ENCODE data around the gene MLC1.

Gene MLC1

GRCh38 chr22:50057278-50058060 is 27.8 kb downstream of the MLC1 start:
- no peak for DNase-seq

DNA sequence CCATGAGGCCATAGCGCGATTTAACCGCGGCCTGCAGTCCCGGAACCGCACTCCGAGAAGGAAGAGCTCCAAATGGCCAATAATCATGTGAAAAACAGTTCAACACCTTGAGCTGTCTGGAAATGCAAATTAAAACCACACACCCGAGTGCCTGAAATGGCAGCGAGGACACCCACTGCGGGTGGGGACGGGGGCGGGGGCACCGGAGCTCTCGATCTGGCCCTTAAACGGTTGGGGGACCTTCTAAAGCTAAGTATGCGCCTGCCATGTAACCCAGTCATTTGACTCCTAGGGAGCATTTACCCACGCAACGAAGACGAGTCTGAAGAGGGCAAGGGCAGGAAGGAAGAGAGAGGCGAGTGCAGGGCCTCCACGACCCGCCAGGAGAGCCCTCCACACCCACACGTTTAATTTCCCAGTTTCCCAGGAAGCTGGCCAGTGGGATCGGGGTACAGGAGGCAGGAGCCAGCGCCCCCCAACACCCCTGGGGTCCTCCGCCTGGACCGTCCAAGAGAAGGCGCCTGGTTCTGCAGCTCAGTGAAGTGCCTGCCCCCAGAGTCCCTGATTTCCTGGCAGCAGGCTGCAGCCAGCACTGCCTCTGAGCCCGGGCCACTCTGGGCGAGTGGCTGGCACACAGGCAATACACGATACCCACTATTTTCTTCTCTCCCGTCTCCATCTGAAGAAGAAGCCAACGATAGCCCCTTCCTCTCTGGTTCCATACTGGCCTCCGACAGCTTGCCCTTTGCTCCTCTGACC is 28.8 kb downstream of the MLC1 start:
- DNase-seq = no peak

- DNase-seq = no peak
These were observed 31.4 kb downstream of the MLC1 start for GRCh38 chr22:50053861-50054260.

DNA sequence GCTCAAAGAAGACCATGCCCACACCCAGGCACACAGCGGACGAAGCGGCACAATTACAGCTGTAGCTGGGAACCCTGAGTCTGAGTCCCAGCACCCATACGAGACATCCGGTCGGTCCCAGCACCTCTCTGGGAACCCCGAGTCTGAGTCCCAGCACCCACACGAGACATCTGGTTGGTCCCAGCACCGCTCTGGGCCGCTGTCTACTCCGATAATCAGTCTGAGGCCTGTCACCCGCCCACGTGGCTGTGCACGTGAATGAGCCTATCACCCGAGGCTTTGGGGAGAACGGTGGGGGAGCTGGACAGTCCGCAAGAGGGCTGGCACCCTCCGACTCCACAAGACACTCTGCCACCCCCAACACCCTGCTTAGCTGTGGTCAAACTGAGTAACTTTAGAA is 33.3 kb downstream of the MLC1 start:
- no peak for DNase-seq

DNA sequence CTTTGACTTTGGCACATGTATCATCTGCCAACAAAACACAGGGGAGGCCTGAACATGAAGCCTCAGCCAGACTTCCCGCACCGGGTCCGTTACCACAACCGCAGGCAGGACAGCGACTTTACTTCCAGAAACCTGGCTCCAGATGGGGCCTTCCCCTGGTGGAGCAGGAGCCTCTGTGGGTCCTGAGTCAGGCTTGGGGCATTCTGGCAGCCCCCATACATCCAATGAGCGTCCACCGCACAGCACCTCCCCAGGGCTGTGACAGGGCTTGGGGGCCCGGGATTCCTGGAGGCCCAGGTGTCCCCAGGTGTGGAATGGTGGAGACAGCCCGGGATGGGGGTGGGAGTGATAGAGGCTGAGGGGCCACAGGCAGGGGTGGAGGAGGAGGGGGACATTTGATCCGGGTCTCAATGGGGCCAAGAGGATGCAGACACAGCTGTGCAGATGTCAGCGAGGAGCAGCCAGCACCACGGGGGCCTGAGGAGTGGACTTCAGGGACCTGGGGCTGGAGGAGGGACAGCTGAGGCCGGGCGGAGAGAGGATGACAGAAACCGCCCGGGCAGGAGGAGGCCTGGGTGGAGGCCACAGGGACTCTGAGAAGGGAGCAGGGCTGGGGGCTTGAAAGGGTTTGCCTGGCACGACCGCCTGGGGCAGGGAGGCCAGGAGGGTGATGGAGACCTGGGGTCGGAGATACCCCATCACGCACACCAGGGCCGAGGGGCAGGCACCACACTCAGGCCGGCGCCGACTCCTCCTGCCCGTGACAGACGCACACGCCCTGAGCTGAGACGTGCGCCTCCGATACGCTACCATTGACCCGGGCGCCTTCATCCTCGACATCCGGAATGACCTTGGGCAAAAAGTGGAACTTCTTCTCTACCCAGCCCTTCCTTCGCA is 35.7 kb downstream of the MLC1 start:
- no peak for DNase-seq

- no peak for DNase-seq
These were observed 36.4 kb downstream of the MLC1 start for GRCh38 chr22:50048836-50049235.

DNA sequence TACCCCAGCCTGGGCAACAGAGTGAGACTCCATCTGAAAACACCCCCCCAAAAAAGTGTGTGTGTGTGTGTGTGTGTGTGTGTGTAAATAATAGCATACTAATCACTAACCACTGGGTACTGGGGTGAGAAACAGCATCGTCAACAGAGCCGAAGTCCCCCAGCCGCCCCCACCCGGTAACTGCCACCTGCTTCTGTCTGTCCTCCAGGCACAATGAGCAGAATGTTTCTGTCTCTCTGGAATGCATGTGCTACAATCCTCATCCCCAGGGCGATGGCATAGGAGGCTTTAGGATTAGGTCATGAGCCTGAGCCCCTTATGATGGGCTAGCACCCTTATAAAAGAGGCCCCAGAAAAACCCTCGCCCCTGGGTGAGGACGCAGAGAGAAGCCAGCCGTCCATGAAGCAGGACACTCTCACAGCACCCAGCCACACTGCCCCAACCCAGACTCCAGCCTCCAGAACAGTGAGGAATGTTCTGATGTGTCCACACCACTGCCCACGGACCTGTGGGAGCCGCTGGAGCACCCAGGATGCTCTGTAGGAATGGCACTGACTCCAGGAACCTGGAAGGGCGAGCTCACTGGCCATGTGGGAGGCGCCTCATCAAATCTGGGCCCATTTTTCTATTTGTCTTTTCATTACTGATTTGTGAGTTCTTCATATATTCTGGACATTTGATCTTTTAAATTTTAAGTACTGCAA is 37.0 kb downstream of the MLC1 start:
- no peak for DNase-seq

DNA sequence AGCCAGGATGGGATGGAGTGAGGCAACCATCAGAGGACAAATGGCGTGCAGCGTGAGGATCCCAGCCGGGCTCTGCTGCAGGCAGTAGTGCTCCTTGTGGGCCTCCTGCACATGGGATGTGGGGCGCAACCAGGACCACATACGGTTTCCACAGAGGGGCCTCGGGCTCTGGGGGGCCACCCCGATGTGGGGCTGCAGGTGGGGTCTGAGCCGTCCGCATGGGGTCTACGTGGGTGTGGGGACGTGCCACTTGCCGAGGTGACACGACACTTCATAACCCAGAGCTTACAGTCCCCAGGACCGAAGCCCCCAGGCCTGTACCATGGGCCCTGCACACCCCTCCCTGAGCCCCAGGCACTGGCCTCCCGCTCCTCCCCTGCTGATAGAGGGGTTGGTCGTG is 37.9 kb downstream of the MLC1 start:
- no peak for DNase-seq

DNA sequence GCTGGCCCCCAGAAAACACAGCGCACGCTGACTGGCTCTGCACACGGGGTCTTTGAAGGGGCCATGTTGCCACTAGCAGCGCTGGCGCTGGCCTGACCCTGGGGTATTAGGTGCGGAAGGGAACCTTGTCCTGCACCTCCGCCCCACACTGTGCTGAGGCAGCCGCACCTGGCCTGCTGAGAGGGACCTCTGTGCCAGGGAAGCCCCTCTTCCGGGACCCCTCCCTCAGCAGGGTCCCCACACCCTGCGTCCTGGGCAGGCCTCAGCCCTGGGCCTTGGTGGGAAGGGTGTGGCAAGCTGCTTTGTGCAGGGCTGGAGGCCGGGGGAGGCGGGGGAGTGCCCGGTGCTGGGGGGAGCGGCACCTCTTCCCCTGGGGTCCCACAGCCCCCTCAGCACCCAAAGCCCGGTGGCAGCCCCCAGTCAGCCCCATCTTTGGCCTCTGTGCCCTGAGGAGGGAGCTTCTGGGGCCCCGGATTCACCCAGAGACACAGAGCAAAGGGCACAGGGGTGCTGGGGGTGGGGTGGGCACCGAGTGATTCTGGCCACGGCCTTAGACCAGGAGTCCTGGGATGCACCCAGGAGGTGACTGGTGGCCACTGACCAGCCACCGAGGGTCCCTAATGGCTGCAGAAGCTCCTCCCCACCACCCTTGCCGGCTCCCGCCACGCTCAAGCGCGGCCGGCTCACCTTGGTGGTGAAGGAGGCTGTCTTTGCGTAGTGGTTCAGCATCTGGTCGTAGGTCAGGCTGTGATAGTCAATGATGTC is 38.6 kb downstream of the MLC1 start:
- DNase-seq = no peak

GRCh38 chr22:50046019-50046415 is 39.2 kb downstream of the MLC1 start:
- no peak for DNase-seq

GRCh38 chr22:50045211-50046018 is 39.8 kb downstream of the MLC1 start:
- DNase-seq = no peak

DNA sequence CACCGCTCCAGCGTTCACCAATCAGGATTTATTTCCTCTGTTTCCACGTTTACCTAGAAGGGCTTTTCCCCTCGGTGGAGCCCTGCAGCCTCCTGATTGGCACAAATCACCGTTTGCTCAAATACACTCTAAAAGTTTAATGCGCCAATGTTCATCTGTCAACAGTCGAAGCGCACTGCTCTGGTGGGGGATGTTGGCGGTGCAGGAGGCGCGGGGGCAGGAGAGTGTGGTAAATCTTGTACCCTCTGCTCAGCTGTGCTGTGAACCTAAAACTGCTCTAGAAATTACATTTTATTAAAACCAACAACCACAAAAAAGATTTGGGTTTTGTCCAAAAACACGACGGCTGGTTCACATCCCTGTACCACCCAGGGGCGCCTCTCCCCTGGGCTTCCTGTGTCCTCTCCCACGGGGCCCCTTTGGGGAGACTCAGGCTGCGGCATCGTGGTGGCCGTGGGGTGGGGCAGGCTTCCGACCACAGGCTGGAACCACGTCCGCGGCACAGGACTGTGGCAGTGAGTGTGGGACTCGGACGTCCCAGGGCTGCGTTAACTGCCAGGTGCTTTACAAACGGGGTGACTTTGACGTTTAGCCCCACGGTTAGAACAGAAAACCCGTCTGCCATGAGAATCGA is 40.6 kb downstream of the MLC1 start:
- no peak for DNase-seq

- no peak for DNase-seq
These were observed 43.7 kb downstream of the MLC1 start for GRCh38 chr22:50041361-50042065.

DNA sequence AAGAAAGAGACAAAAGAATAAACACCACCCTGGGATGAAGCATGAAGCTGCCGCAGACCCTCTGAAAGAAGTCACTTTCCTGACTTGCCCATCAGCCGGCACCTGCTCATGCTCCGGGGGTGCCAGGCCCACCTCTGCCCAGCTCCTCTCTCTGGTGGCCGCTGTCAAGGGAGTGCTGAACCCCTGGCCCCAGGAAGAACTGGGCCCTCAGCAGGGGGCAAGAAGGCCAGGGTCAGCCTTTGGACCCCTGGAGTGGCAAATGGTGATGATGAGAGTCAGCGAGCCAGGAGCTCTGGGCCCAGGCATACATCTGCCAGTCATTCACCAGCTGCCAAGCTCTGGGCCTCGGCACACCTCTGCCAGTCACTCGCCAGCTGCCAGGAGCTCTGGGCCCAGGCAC is 44.5 kb downstream of the MLC1 start:
- no peak for DNase-seq

DNA sequence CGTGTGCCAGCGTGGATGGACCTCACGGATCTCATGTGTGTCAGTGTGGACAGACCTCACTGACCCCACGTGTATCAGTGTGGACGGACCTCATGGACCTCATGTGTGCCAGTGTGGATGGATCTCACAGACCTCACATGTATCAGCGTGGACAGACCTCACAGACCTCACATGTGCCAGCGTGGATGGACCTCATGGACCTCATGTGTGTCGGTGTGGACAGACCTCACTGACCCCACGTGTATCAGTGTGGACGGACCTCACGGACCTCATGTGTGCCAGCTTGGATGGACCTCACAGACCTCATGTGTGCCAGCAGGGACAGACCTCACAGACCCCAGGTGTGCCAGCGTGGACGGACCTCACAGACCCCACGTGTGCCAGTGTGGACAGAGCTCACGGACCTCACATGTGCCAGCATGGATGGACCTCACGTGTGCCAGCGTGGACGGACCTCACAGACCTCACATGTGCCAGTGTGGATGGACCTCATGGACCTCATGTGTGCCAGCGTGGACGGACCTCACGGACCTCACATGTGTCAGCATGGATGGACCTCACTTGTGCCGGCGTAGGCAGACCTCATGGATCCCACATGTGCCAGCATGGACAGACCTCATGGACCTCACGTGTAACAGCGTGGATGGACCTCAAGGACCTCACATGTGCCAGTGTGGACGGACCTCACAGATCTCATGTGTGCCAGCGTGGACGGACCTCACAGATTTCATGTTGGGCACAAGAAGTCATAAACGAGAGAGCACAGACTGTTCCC is 45.4 kb downstream of the MLC1 start:
- no peak for DNase-seq

DNA sequence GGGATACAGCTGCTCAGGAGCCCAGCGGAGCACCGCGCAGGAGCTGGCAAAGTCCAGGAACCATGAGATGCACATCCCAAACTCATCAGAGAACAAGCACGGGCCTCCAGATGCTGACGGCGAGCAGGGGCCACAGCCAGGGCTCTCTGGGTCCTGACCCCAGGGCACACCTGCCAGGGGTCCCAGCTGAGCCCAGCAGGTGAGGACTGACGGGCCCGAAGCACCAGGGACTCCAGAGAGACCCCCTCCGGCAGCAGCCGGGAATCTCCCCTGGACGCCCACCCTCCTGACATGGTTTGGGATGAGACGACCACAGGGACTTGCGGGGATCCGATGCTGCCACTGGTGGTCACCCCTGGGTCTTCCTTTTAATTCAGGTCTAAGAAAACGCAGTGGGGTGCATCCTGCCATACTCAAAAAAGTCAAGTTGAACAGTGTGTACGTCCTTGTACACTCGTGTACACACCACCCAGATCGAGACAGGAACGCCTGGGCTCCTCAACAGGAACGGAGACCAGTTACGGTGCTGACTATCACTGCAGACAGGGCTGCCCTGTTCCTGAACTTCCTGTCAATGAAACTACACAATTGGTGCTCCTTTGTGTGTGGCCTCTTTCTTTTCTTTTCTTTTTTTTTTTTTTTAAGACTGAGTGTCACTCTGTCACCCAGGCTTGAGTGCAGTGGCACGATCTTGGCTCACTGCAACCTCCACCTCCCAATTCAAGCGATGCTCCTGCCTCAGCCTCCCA is 49.1 kb downstream of the MLC1 start:
- no peak for DNase-seq

DNA sequence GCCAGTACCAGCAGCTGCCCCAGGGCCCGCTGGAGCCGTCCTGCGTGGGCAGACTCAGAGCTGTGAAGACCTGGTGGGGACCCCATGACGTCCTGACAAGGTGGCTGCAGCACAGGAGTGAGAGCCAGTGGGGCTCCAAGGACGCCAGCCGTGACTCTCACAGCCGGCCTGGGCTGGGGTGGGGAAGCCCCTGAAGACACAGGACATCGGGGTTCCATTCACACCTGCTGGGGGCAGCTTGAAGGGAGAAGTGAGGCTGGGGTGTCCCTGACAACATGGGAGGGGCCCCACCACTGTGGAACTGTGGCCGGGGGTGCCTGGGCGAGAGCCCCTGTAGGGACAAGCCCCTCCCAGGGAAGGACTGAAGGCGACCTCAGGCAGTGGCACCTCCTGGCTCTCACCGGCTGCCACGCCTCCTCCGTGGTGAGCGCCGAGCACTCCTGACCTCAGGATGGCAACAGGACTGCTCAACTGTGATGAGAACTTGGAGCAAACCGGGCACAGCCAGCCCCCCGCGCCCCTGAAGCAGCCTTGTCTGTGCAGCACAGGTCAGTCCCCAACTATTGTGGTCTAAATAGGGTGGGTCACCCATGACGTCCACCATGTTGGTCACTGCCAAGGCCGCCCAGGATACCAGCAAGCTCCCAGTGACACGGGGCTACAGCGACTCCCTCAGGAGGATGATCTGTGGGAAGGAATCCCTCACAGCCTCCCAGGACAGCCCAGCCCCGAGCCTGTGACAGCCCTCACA is 49.9 kb downstream of the MLC1 start:
- DNase-seq = no peak

Data from COR-L47 (cell line).